AG08396 (cell line): Measurements from ENCODE around the gene CR1L.
"Not testable (repeated sequence)": the region's sequence is repeated elsewhere in the genome, so short reads cannot be mapped to it uniquely, and the experiment has no call there.

ENCODE experiments used
- DNase-seq: peaks from one replicate; pipeline ENCODE4 v3.0.0; 2012; ENCODE audit warnings: low spot score, mixed read lengths

CR1L gene

DNA sequence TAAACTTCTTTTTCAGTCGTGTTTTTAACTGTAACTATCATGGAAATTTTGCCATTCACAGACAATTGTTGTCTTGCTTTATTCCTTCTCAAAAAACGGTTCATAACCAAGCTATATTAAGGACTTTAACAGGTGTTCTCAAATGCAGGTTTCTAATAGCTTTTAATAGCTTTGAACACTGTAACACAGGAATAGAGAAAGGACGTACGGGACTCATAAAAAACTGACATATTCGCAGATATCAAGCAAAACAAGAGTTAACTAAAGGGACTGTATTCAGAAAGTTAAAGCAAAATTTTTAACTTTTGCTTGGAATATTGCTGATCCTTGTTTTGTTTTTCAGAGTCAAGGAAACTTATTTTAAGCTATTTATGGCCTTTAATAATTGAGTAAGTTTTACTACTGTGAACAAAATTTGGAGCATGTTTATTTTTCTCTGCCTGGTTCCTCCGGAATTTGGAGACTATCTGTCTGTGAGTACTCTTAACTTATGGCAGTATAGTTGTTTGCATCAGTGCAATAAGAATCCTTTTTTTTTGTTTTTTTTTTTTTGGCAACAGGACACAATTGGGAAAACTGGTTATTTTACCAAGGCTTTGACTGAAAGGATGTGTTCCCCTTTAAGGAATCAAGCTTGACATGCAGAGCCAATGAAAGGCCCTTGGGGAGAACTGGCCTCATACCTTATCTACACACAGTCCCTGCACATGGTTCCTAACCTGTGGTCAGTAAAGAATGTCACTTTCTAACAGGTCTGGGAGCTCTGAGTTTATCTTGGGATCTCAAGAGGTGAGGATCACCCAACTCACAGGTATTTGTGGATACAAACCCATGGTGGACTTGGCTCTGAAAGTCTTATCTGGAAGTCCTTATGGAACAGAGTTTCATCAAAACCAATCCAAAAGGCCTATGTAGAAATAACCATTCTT is 101.2 kb downstream of the CR1L start:
- no peak for DNase-seq

DNA sequence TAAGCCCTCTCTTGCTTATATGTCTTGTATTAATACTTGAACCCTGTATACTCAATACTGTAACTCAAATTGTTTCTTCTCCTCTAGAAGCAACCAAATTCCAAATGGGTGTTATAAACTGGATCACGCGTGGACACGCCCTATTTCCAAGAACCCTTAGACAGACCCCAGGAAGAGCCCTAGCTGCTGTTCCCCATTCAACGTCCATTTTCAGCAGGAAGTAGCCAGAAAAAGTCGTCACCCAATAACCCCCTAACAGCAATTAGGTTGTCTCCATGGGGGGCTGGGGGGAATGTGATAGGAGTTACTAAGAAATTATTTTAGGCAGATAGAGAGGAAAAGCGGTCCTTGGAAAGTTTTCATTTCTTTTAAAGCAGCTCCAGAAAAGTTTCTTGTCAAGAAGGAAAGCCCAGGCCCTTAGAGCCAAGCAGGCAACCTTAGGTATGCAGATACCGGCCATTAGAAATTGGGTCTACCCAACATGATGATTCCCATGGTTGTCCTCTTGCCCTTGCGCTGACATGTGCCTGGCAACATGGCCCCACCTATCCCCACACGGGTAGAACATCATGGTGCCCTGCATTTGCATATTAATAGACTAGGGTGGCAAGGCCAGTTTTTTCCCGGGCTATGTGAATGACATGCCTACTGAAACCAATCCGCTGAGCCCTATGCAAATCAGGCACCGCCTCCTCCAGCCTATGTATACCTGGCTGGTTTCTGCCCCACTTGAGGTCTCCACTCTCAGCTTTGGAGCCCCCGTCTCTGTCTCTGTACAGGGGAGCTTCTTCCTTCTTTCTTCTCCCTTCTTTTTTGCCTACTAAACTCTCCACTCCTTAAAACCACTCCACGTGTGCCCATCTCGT is 102.9 kb downstream of the CR1L start:
- DNase-seq, result no peak

DNA sequence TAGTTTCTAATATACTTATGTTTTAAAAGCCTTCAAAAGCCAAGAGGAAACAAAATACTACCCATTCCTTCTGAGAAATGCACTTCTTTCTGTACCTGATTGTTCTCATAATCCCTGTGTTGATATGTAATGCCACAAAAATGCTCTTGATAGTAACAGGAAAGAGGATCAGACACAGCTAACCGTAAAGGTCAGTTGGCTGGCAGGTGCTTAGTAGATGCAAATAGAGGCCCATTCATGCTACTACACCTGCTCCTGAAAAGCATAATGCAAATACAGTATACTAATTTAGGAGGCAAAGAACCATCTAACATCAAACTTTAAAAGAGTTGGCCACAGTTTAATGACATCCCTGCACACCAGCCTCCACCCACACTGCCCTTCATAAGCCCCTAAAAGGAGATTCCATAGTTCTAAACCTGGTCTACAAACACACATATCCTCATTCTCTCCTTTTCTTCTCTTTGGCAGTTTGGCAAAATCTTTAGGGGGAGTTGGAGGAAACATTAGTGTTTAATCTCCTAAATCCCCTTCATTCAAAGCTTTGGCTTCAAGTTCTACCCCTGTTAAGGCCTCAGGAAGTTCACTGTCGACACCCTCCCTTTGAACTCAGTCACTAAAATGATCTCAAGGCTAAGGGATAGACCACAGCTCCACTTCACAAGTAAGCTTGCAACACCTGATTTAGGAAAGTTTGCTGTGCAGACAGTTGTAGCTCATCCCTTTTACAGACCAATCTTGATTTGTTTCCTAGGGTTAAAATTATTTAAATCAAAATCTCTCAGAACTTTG is 104.0 kb downstream of the CR1L start:
- DNase-seq, result no peak

DNA sequence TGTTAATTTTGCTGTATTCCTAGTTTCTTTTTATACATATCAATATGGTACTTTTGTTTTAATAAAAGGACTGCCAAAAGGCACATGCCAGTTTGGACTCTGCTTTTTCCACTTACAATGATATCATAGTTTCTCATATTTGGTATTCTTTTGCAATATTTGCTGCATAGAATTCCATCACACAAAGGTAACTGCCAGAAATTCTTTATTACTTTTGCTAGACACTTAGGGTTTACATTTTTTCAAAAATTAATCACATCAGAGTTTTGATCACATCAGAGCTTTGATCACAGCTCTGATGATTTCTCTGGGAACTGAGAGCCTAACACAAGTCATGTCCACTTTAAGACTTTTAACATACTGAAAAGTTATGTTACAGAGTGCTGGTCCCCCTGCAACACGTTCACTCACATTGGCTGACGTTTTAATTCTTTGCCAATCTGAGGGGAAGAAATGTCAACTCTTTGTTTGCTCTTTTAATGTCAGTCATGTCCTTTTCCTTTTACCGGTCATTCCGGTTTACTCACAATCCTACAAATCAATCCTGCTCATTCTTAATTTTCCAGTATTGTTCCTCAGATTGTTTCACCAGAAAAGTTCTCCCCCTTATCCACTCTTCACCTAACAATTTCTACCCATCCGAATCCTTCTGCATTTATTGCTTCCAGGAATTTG is 105.8 kb downstream of the CR1L start:
- DNase-seq, result no peak

DNA sequence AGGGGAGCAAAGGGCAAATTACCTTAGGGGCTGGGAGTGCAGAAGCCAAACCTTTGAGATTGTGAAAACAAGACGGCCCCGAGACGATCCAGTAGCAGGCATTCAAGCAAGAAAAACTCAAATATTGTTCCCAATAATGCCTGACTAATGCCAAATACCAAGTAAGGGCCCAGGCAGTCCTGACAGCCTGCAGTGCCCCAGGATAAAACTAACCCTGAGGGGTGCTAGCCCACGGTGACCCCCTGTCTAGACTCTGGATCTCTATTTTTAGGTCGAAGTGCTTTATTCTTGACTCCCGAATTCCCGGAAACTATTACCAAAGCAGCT is 106.5 kb downstream of the CR1L start:
- DNase-seq, result not testable (repeated sequence)

DNA sequence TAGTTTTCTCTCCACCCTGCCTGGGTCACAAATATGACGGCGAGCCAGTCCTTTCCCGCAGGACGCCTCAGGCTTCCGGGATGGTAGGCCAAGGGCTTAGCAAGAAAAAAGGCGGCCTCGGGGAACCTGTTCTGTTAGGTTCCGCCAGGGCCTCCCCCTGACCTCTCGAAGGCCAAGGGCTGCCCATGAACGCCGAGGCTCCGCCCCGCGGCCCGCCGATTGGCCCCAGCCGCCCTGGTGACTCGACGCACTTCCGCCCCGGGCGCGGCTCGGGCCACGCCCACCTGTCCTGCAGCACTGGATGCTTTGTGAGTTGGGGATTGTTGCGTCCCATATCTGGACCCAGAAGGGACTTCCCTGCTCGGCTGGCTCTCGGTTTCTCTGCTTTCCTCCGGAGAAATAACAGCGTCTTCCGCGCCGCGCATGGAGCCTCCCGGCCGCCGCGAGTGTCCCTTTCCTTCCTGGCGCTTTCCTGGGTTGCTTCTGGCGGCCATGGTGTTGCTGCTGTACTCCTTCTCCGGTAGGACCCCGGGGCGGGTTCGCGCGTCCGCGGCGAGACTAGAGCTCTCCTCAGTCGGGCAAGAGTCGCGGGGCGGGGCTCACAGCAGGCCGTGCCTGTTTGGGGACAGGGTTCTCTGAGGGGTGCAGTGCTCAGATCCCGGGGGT is 107.0 kb downstream of the CR1L start, which contains the start of gene CD46:
Gene CD46, plus strand, starts transcription at position 265 of the 666 bp plus-strand sequence. Its CDS starts 159 bp downstream, at position 424.
- DNase-seq, result peak; percentile 92

DNA sequence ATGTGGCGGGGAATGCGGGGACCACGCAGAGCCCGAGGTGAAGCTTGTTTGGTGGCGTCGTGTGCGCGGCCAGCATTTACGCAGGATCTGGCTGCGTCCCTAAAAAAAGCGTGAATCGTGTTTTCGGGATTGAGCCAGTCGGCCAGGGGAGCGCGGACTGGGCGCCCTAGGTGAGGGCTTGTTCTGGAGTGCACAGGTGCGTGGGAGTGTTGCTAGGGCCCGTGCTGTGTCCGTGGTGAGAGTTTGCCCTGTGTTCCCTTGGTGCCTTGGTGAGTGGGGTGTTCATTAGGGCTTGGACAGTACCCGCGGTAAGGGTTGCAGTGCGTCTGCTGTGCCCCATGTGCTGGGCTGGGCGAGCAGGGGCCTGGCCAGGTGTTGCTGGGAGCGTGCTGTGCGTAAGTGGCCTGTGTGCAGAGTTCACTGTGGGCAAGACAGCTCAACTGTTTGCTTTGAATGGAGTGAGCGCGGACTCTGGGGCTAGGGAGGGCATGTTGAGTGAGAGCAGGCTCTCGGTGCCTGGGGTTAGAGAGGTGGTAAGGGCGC is 107.6 kb downstream of the CR1L start:
- no peak for DNase-seq

DNA sequence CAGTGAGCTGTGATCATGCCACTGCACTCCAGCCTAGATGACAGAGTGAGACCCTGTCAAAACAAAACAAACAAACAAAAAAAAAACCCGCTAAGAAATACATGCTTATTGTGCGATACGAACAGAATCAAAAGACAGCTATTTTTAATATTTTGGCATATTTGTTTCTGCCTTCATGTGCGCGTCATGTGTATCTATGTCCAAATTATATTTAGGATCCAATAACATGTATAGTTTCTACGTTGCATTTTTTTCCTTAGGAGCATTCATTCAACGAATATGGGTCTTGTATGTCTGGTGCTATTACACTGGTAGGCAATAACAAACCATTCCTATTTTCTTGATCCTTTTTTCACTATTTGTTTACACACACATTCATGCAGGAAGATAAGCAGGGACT is 108.7 kb downstream of the CR1L start:
- no peak for DNase-seq

DNA sequence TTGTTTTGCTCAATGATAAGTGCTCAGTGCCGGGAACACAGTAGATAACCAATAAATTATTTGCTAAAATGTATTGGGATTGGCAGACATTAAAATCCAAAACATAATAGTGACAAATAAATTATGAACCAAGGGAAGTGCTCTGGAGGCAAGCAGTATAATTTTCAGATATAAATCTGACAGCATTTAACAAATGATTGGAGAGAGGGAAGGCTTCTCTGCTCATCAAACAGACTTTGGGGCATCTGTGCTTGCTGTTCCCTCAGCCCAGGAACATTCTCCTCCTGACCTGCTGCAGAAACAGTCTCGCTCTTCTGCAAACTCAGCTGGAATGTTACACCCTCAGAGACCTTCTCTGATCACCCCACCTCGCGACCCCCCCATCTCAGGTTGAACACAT is 109.1 kb downstream of the CR1L start:
- DNase-seq, result no peak

DNA sequence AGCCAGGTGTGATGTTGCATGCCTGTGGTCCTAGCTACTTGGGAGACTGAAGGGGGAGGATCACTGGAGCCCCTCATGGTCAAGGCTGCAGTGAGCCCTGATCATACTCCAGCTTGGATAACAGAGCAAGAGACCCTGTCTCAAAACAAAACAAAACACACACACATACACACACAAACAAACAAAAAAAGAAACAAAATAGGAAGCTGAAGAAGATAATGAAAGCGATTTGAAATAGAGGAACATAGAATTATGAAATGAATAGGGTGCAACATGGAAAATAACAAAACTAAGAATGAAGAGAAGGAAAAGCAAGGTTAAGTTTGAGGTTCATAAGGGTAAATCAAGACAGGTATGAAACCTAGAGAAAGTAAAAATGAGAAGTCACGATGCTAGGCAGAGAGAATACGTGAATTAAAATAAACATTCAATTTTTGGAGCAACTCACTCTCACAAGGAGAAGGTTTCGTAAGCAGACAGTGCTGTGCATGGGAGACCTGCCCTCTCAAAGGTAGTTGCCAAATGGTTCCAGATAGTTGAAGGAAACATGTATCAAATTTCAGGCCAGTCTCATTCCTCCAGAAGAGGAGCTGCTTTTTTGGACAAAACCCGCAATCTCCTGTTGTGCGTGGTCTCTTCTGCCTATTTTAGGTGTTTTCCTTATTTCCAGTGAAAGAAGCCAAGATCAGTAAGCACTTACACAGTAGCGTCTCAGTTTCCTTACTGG is 110.2 kb downstream of the CR1L start:
- no peak for DNase-seq

DNA sequence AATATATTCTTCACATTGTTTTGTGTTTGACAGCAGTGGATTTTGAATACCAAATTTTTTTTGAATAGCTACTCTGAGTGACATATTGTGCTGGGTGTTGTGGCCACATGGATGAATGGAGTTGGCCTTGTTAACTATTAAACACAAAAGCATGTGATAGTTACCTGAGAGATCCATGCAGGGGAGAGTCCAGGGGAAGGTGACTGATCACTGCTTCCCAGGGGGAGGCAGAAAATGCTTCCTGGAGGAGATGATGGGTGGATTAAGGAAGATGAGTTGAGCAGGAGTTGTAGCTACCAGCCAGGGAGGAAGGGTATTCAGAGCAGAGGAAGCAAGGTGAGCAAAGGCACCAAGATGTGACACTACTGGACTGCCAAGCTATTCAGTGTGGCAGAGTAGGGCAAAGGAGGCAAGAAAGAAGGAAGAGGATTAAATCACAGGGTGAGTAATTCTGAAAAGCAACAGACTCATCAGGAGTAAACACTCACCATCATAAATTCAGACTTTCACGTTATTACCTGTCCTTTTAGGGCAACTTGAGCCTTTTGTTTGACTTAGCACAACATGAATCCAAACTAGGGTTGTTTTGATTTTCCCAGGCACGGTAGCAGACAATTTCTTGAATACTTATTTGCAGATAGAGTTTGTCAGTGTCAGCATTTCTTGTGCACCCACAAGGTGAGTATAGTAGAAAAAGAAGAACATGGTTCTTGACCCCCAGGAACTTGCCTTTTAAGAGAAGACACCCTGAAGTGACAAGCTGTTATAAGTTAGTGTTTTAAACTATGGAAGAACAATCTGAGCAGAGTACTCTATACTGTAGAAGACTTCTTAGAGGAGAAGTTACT is 111.1 kb downstream of the CR1L start:
- DNase-seq, result no peak

DNA sequence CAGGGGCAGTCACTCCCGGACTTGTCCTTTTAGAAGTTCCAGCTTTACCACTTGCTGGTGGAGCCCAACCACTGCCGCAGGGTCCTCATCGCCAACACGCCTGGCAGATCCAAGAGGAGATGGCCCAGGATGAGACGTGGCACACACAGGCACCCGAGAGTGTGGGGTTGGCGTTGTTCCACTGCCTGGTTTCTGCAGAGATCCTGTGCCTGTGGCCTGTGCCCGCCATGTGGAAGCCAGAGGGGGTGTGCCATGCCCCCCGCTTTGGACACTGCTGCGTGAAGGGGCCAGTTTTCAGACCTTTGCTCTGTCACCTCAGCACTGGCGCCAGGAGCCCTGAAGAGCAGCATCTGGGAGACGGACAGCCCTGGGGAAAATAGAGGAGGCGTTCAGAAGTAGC is 117.7 kb downstream of the CR1L start:
- DNase-seq, result no peak

DNA sequence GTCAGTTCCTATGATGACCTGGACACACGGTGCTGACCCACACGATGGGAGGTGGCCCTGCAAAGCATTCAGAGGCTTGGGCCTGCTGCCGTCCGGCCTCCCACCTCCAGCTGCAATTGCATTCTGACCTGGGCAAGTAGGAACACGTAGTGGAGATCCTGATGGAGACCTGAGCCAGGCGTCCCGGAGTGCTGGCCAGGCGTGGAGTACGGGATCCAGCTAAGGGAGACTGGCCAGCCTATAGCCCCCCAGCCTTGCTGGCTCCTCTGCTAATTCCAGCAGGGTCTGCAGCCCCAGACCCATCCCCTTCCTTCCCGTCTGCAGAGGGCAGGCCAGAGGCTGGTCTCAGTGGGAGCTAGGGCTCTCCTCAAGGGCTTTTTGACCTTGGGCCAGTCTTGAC is 118.2 kb downstream of the CR1L start:
- no peak for DNase-seq

DNA sequence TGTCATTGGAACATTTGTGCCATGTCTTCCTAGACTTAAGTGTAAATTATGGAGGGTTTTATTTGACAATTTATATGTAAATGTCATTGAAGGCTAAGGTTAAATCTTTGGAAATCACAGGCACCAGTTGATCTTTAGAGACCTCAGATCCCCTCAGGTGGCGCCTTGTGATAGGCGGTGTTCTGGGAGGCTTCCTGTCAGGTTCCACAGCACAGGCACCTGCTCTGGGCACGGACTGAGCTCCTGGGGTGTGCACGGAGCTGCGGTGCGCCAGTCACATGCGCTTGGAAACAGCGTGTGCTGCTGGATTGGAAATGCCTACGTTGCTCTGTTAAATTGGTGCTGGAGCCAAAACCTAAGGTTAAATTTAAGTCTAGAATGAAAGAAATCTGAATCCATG is 119.0 kb downstream of the CR1L start:
- DNase-seq, result no peak

DNA sequence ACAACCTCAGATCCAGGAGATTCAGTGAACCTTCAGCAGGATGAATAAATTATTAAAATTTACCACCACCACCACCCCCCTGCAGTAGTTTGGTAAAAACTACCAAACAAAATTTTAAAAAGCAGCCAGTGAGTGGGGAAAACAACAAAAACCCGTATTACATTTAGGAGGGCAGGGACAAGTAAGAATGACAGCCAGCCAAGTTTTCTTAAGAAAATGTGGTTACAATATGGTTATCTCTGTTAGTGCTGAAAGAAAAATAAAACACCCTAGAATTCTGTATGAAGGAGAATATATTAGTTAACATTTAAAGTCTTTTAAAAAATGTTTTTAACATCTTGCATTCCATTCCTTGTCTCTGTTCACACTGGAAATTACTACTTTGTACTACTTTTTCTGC is 121.6 kb downstream of the CR1L start:
- DNase-seq, result no peak

DNA sequence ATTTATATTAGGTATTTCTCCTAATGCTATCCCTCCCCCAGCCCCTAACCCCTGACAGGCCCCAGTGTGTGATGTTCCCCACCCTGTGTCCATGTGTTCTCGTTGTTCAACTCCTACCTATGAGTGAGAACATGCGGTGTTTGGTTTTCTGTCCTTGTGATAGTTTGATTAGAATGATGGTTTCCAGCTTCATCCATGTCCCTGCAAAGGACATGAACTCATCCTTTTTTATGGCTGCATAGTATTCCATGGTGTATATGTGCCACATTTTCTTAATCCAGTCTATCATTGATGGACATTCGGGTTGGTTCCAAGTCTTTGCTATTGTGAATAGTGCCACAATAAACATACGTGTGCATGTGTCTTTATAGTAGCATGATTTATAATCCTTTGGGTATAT is 125.6 kb downstream of the CR1L start:
- not testable (repeated sequence) for DNase-seq
